Middle frontal gyrus (tissue), 1 donor: ENCODE measurements around the gene SNX21.
"Not testable (repeated sequence)": the region's sequence is repeated elsewhere in the genome, so short reads cannot be mapped to it uniquely, and the experiment has no call there.

ENCODE experiments used
- DNase-seq: peaks from one replicate; pipeline ENCODE4 v3.0.0-alpha.2; 2015; ENCODE audit warnings: low spot score; ENCODE audit errors: extremely low spot score

Gene SNX21

GRCh38 chr20:45833030-45833882 is at the start of gene SNX21:
Gene SNX21, plus strand, starts transcription at chr20:45833799. Its CDS starts 121 bp downstream, at chr20:45833920.
- DNase-seq: no peak

- DNase-seq: no peak
Observed at GRCh38 chr20:45788351-45788750, 45.2 kb upstream of the SNX21 start.

- DNase-seq: no peak
Observed at GRCh38 chr20:45792317-45793118, 41.1 kb upstream of the SNX21 start.

DNA sequence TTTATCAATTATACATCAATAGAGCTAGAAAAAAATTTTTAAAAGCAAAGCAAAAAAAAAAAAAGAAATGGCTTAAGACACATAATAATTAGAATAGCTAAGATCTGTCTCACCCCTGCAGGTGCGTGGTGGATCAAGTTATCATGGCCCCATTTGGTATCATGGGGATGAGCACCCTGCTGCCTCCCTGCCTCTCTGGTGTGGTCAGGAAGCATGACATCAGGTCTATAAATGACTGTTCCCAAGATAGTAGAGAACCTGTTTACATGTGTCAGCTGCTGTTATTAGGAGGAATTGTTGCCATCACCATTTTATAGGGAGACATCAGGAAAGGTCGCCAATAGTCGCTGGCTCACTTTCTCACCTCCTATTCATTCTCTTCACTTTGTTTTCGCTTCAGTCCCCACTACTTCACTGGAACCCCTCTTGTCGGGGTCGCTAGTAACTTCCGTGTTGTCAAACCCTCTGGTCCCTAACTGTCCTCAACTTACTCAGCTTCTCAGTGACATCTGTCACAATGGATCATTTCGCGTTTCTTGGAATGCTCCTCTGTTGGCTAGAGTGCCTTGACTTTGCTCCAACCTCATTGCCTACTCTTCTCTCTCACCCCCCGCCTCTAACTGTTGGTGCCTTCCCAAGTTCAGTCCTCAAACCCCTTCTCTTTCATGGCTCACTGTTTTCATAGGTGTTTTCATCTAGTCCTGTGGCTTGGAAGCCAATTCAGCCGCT is 37.1 kb upstream of the SNX21 start:
- no peak for DNase-seq

DNA sequence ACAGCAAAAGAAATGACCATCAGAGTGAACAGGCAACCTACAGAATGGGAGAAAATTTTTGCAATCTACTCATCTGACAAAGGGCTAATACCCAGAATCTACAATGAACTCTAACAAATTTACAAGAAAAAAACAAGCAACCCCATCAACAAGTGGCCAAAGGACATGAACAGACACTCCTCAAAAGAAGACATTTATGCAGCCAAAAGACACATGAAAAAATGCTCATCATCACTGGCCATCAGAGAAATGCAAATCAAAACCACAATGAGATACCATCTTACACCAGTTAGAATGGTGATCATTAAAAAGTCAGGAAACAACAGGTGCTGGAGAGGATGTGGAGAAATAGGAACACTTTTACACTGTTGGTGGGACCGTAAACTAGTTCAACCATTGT is 36.1 kb upstream of the SNX21 start:
- not testable (repeated sequence) for DNase-seq

DNA sequence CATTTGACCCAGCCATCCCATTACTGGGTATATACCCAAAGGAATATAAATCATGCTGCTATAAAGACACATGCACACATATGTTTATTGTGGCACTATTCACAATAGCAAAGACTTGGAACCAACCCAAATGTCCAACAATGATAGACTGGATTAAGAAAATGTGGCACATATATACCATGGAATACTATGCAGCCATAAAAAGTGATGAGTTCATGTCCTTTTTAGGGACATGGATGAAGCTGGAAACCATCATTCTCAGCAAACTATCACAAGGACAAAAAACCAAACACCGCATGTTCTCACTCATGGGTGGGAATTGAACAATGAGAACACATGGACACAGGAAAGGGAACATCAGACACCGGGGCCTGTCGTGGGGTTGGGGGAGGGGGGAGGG is 35.6 kb upstream of the SNX21 start:
- DNase-seq: not testable (repeated sequence)

- no peak for DNase-seq
Observed at GRCh38 chr20:45798935-45799642, 34.5 kb upstream of the SNX21 start.

DNA sequence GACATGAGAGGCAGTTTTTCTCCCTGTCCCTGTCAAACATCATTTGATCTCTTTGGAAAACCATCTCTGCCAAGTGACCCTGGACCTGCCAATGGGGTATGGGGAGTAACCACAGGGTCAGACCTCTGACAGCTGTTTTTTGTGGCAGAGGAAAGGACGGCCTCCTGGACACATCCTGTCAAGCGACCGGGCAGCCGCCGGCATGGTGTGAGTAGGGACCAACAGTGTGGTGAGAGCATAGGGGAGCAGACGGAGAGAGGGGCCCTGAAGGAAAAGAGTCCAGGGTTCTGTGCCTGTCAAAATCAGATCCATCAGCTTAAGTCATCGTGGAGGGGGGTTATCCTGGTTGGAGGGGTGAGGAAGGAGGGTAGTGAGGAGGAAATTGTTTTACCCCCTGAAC is 31.7 kb upstream of the SNX21 start:
- DNase-seq: no peak

- no peak for DNase-seq
Observed at GRCh38 chr20:45810191-45810970, 23.2 kb upstream of the SNX21 start.

DNA sequence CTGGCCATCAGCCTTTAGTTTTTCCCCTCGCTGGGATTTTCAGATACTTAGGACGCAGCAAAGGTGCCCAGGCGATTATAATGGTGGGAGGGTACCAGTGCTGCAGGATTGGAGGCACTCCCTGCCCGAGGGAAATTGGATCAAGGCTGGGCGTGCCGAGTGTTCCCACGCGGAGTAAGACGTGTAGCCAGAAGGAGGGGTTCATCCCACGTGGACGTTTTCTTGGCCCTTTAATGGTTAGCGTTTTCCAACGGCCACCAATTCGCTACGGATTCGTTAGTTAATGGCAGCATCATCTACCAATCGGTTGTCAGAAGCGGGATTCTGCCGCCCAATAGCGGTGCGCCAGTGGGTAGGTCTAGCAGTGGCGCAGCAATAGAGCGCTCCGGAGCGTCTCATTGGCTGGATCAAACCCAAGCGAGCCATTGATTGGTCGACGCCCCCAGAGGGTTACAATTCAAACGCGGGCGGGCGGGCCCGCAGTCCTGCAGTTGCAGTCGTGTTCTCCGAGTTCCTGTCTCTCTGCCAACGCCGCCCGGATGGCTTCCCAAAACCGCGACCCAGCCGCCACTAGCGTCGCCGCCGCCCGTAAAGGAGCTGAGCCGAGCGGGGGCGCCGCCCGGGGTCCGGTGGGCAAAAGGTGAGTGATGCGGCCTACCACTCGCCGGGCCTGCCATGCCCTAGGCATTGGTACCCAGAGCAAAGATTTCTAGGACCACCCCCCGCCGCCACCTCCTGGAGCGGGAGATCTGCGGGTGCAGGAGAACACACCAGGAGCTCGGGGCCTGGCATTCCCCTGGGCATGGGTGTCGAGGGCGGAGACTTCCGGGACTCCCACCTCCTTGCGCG is 21.2 kb upstream of the SNX21 start, which contains the start of gene UBE2C:
UBE2C (plus strand) TSS at position 488 of the 849 bp plus-strand sequence; CDS start at position 540, 52 bp downstream.
- DNase-seq: peak; percentile 99

DNA sequence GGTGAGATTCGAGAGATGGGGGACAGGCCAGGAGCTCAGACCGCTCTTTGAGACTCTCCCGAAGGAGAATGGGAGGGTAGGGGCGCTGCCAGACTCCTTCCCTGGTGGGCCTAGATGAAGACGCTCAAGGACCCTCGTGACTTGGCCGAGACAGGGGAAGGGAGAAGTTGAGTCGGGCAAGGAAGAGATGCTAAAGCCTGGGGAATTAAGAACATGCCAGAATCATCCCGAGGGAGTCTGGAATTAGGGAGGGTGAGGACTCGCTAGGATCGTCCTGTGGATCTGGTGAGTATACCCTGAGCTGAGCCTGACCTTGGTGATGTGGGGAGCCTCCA is 20.6 kb upstream of the SNX21 start:
- DNase-seq: no peak

- no peak for DNase-seq
Observed at GRCh38 chr20:45813489-45813888, 20.1 kb upstream of the SNX21 start.

- DNase-seq: no peak
Observed at GRCh38 chr20:45814314-45814713, 19.3 kb upstream of the SNX21 start.

DNA sequence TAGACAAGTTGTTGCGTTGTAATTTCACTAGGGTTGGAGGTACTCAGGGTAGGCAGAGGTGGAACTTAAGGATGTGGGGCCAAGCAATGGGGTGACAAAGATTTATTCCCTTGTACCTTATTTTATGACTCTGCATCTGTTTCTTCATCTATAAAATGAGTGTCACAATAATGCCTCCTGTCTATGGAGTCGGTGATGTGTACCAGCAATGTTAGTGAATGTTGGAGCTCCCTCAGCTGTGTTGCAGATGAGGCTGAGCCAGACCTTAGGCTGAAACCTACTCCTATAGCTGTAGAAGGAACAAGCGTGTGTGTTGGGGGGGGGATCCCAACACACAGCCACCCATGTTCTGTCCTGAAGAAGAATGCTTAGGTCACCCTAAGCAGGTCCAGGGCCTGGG is 16.6 kb upstream of the SNX21 start:
- DNase-seq: no peak

DNA sequence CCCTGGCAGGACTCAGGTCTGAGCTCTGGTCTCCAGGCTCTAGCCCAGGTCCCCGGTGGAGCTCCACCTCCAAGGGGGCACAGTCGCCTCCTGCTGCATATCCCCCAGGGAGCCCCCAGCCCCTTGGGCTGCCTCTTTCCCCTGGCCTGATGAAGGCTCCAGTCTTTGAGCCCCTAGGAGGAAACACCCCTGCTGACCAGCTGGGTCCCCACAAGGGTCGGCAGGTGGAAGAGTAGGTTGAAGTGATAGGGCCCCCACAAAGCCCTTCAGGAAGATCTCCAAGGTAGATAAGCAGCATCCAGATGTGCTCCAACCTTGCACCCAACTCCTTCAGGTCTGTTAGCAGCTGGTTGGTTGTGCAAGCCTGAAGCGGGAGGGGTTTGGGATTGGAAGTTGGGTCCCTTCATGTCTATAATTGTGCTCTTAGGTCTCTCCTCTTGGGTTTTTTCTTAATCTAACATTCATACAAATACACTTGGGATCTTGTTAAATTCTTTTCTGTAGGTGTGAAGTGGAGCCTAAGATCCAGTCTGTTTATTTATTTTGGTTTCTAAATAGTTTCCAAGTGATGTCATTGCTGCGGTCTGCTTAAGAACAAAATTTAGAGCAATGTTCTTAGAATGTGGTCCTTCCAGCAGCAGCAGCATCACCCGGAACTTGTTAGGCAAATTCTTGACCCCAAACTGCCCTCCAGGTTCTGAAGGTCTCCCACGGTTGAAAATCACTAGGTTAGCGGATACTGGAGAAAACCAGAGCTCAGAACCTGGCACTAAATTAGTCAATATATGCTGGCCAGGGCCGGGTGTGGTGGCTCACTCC is 16.0 kb upstream of the SNX21 start:
- DNase-seq: no peak

DNA sequence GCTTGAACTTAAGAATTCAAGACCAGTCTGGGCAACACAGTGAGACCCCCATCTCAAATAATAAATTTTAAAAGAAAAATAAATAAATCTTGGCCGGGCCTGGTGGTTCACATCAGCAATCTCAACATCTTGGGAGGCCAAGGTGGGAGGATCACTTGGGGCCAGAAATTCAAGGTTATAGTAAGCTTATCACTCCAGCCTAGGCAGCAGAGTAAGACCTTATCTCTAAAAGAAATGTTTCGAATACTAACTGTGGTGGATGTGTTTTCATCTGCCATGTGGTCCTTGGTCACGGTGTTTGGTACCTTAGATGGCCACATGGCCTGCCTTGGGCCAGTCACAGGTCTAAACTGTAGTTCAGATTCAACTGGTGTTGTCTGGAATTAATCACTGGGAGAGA is 15.4 kb upstream of the SNX21 start:
- no peak for DNase-seq

DNA sequence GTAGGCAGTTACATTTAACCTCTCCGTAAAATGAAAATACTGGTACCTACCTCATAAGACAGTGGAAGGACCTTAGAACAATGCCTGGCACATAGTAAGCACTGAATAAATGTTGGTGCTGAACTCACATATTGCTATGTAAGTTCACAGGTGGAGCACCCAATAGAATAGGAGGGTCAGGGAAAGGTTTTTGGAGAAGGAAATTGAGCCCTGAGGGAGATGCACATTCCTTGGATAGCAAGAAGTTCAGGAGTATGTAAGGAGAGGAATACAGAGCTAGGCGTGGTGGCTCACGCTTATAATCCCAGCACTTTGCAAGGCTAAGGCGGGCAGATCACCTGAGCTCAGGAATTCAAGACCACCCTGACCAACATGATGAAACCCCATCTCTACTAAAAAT is 14.1 kb upstream of the SNX21 start:
- DNase-seq: no peak

GRCh38 chr20:45821947-45822346 is 11.7 kb upstream of the SNX21 start:
- no peak for DNase-seq

DNA sequence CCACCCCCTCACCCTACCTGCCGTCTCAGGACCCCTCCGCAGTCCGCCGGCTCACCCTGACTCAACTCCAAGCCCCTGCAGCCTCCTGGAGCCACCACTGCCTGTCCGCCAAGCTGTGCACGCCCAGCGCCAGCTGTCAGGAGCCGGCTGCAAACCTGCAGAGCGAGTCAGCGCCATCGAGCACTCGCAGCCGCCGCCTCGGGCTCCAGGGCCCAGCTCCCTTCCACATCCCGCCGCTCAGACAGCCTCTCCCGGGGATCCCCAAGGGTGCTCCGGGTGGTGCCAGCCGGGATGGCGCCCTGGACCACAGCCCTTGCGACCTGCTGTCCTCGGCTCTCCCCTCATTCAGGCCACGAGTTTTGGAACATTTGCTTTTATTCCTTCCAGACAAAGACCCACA is 10.7 kb upstream of the SNX21 start:
- DNase-seq: no peak
